Loucy (cell line): ENCODE data around the gene SERTM2.

ENCODE experiments used
- CTCF ChIP-seq: fragments of 200-600 bp; sonication (generic); conservative IDR thresholded peaks from 2 replicates; pipeline ENCODE4 v1.5.1; 2014; ENCODE audit warnings: mild to moderate bottlenecking, antibody characterized with exemption, low read length
- EZH2phosphoT487 ChIP-seq: fragments of 200-600 bp; IDR thresholded peaks from 2 replicates; pipeline ENCODE4 v1.6.1; 2018; ENCODE audit warnings: antibody characterized with exemption, mild to moderate bottlenecking, moderate library complexity, borderline replicate concordance

- TF ChIP-seq CTCF (no peak), EZH2phosphoT487 (no peak)
These were observed 29.5 kb upstream of the SERTM2 start for GRCh38 chrX:111481896-111482295.
